Neural progenitor cell (in vitro differentiated cells): Measurements from ENCODE around the gene RSPO1.

Source experiments
- EZH2 ChIP-seq: fragments of 200-600 bp; sonication (generic); IDR thresholded peaks from 2 replicates; pipeline ENCODE4 v1.6.1; 2017; ENCODE audit warnings: antibody characterized with exemption, mild to moderate bottlenecking, moderate library complexity
- EZH2phosphoT487 ChIP-seq: fragments of 200-600 bp; sonication (generic); IDR thresholded peaks from 2 replicates; pipeline ENCODE4 v1.6.1; 2017; ENCODE audit warnings: antibody characterized with exemption
- TF ChIP-seq, protein P1 (sequence below): fragments of 200-600 bp; sonication (generic); IDR thresholded peaks from 2 replicates; pipeline ENCODE4 v1.5.1; 2017; ENCODE audit warnings: antibody characterized with exemption, mild to moderate bottlenecking

DNA sequence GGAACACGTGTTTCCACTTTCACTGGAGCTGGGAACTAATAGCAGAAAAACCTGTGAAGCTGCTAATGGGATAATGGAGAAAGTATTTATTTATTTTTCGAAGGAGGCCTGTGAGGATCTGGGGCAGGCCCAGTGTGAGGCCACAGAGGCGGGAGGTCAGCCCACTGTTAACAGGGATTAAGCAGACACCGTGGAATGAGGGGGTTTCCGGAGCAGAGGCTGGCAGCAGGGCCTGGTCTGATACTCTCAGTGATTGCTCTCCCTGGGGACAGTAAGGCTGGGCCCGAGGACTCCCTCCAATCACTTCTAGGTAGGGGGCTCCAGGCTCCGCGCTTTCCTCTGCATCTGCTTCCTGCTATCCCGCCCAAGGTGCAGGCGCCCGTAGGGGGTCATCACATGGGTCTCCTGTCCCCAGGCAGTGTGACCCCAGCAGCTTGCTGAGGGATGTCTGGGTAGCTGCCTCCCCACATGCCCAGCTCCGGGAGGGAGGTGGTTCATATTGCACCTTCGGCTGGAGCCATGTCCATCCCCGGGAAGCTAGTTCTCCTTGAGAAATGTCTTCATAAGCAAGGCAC is 28.8 kb upstream of the RSPO1 start:
- TF ChIP-seq EZH2, result no peak
- TF ChIP-seq, protein P1, sequence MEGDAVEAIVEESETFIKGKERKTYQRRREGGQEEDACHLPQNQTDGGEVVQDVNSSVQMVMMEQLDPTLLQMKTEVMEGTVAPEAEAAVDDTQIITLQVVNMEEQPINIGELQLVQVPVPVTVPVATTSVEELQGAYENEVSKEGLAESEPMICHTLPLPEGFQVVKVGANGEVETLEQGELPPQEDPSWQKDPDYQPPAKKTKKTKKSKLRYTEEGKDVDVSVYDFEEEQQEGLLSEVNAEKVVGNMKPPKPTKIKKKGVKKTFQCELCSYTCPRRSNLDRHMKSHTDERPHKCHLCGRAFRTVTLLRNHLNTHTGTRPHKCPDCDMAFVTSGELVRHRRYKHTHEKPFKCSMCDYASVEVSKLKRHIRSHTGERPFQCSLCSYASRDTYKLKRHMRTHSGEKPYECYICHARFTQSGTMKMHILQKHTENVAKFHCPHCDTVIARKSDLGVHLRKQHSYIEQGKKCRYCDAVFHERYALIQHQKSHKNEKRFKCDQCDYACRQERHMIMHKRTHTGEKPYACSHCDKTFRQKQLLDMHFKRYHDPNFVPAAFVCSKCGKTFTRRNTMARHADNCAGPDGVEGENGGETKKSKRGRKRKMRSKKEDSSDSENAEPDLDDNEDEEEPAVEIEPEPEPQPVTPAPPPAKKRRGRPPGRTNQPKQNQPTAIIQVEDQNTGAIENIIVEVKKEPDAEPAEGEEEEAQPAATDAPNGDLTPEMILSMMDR, result no peak
- TF ChIP-seq EZH2phosphoT487, result no peak
